GM08714 (cell line): Measurements from ENCODE around the gene ETS2.

Experiments used
- H3K4me3 ChIP-seq: fragments of 200-500 bp; sonication (Bioruptor generic); 2 replicates; pipeline ENCODE4 v1.5.1; 2014; ENCODE audit warnings: mild to moderate bottlenecking, low read length, inconsistent platforms
- ZNF274 ChIP-seq: IDR thresholded peaks from 2 replicates; pipeline ENCODE4 v1.6.1; 2012; ENCODE audit warnings: mild to moderate bottlenecking, low read depth, low read length

ETS2 gene

DNA sequence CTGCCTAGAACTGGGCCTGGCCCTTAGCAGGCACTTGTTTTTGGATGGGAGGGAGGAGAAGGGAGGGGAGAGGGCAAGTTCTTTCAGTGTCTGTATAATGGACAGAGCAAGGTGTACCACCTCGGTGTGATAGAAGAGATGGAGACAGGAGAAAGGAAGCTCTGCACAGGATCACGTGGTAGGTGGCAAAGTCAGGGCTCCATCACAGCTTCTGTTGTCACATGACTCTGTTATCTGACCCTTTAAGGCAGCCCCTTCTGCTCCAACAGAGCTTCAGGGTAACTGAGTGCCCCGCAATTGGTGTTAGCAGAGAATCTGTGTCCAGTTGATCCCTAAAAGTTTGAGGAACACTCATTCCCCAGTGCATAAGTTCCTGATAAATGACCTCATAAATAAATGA is 16.5 kb upstream of the ETS2 start:
- no peak for TF ChIP-seq ZNF274
- no peak overlapping the region for H3K4me3 ChIP-seq

DNA sequence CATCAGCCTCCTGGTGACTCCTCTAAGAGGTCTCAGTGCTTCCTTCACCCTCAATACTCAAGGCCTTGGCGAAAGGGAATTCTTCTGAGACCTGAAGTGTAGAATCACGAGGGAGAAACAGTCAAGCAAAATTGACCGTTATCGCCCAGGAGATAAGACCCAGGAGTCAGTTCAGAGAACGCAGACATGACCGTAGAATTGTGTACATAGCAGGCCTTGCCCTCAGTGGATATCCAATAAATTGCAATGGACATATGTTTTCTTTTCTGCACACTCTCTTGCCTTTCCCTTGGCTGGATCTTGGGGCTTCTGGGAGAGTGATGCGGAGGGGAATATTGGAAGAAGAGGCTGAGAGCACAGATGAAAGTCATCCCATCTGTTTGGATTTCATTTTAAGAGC is 15.7 kb upstream of the ETS2 start:
- no peak overlapping the region for H3K4me3 ChIP-seq
- TF ChIP-seq ZNF274, result no peak

- no peak overlapping the region for H3K4me3 ChIP-seq
- no peak for TF ChIP-seq ZNF274
Measured at GRCh38 chr21:38790961-38791360, 14.8 kb upstream of the ETS2 start.

DNA sequence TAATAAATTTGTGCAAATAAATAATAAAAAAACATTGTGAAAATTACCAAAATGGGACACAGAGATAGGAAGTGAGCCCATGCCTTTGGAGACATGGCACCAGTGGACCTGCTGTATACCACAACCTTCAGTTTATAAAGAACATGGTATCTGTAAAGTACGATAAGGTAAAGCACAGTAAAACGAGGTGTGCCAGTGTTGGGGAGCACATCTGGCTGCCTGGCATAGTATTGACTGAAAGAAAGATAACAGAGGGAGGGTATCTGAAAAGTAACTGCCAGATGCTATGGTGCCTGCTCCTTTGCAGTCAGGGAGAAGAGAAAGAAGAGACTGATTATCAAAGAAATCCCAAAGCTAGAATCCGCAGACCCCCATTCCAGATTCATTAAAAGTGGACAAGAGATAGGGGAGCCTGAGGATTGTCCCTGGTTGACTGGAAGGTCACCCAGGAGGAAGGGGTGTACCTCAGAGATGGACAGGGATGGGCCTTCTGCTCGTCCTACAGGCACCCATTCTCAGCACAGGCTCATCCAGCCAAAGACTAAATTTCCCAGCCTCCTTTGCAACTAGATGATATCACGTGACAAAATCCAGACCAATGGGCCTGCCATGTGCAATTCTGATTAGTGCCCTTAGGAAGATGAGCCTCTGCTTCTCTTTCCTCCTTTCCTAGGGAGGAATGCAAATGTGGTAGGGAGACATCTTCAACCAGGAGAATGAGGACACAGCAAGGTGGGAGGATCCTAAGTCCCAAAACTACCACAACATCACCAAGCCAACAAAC is 12.9 kb upstream of the ETS2 start:
- no peak for TF ChIP-seq ZNF274
- H3K4me3 ChIP-seq, result no peak overlapping the region

GRCh38 chr21:38793926-38794713 is 11.6 kb upstream of the ETS2 start:
- H3K4me3 ChIP-seq, result no peak overlapping the region
- no peak for TF ChIP-seq ZNF274

DNA sequence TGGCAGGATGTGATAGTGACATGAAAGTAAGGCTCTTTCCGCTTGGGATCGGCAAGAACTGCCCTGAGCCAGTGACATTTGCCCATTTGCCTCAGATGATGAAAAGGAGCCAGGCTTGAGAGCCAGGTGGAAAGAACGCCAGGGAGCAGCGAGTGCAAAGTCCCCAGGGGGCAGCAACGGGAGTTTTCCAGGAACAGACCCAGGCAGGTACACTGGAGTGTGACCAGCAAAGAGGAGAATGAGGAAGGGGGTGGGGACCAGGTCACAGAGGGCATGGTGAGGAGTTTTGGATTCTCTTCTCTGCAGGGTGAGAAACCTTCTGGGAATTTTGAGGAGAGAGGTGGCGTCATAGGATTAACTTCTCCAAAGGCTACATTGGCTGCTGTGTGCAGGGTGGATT is 10.8 kb upstream of the ETS2 start:
- H3K4me3 ChIP-seq, result no peak overlapping the region
- TF ChIP-seq ZNF274, result no peak

- H3K4me3 ChIP-seq, result no peak overlapping the region
- no peak for TF ChIP-seq ZNF274
Measured at GRCh38 chr21:38795475-38795874, 10.3 kb upstream of the ETS2 start.

DNA sequence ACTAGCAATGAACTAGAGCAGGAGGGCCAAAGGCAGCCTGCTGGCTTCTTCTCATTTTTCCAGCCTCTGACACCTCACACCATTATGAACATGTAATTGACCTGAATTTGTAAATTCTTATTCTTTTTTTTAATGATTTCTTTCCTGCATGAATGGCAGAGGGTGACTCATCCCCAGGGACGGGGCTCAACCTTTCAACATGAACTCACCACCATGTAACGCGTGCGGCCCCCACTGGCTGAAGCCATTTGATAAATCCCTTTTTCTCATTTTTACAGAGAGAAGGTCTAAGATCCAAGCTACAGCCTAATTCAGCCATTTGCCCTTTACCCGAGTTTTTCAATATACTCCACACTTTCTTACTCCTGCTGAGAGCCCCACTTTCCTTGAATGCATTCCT is 9.3 kb upstream of the ETS2 start:
- TF ChIP-seq ZNF274, result no peak
- H3K4me3 ChIP-seq, result no peak overlapping the region

DNA sequence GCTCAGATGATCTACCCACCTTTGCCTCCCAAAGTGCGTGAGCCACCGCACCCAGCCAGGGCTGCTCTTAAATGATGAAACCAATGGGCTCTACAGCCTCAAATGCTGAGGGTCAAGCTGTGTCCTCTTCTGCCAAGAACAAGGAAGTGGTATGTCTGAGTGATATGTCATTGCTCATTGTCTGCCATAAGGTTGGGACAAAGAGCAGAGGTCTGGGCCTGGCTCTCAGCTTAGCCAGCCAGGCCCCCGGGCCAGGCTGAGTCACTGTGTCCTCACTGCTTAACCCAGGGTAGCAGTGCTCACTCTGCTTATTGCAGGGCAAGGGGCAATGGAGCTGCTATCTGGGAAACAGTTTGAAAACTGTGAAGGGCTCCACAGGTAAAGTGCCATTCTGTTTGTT is 8.3 kb upstream of the ETS2 start:
- TF ChIP-seq ZNF274, result no peak
- H3K4me3 ChIP-seq, result no peak overlapping the region

- no peak for TF ChIP-seq ZNF274
- no peak overlapping the region for H3K4me3 ChIP-seq
Measured at GRCh38 chr21:38798081-38798480, 7.6 kb upstream of the ETS2 start.

- H3K4me3 ChIP-seq, result no peak overlapping the region
- TF ChIP-seq ZNF274, result no peak
Measured at GRCh38 chr21:38798481-38798882, 7.2 kb upstream of the ETS2 start.

- no peak for TF ChIP-seq ZNF274
- H3K4me3 ChIP-seq, result no peak overlapping the region
Measured at GRCh38 chr21:38800046-38800758, 5.5 kb upstream of the ETS2 start.

- TF ChIP-seq ZNF274, result no peak
- H3K4me3 ChIP-seq, result no peak overlapping the region
Measured at GRCh38 chr21:38800924-38801744, 4.6 kb upstream of the ETS2 start.
